NCI-H1436 treated with DMSO at 0.1 percent for 48 hours (cell line): Measurements from ENCODE around the gene ECE1.
"Not testable (repeated sequence)": the region's sequence is repeated elsewhere in the genome, so short reads cannot be mapped to it uniquely, and the experiment has no call there.

Source experiments
- DNase-seq: peaks from one replicate; lab custom pipeline; 2025; lab: John Stamatoyannopoulos, UW

ECE1 gene

DNA sequence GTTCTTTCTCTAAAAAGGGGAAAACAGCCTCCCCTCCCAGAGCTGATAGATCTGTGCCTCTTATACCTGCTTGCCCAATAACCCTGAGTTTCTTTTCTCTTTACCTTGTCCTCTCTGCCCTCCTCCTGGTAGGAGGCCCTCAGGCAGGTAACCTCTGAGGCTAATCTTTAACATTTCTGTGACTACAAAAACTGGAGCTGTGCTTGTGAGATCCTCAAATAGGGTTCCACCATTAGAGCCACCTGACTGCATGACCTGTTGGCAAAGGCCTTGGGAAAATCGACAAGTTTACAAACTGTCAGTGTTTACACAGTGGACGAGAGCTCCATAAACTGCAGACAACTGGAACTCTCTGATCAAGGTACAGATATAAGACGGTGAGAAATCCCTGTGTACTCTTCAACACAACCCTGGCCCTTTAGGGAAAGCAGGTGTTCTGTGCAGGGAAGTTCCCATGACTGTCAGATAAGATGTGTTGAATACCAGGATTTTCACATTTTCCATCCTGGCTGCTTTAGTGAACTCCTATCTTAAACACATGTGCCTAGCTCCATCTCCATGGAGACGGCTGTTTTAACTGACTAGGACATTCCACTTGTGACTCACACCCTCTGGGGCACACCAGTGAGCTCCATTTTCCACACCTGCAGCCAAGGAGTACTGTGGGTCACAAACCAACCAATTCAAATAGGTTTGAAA lies 38.3 kb downstream of the ECE1 start:
- DNase-seq: no peak

DNA sequence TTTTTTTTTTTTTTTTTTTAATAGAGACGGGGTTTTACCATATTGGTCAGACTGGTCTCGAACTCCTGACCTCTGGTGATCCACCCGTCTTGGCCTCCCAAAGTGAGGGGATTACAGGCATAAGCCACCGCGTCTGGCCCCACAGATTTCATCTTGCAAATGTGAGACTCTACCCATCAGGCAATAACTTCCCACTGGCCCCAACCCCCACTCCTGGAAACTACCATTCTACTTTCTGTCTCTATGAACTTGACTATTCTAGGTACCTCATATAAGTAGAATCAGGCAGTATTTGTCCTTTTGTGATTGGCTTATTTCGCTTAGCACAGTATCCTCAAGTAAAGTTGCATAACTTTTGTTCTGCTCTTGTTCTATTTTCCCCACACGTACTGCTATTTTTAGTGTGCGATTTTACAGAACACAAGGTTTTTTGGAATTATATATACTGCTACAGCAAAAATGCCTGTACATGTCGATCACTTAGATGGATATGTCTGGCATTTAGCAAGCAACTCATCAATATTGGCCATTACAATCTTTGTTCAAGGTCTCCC lies 40.2 kb downstream of the ECE1 start:
- DNase-seq: no peak

- DNase-seq: no peak
Measured at GRCh38 chr1:21247892-21248715, 42.2 kb downstream of the ECE1 start.

DNA sequence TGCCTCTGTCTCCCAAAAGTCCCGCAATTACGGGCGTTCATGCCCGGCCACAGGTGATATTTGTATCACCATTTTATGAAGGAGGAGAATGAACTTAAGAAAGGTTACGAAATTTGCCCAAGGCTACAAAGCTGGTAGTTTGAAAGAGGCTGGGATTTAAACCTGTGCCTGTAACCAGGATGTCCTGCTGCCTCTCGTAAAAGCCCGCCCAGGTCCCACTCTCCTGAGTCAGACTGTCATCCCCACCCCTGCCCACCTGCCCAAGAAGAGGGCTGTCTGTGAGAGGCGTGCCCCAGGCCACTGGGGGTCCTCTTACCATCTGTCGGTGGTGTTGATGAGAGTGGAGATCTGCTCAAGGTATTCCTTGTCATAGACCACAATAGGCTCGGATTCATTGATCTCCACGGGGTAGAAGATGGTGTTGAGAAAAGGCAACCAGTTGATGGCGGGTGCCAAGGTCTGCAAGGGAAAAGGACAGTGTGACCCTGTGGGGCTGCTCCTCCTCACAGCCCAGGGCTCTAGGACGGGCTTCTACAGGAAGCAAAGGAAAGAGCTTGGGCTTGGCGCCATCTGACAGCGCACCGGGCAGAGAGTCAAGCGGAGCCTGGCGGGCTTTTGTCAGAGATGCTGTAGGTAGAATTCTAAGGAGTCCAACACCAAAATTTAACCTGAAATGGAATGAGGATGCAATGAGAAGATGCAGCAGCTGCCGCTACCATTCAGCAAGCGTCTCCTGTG lies 43.2 kb downstream of the ECE1 start:
- no peak for DNase-seq

GRCh38 chr1:21245688-21246229 lies 44.5 kb downstream of the ECE1 start:
- no peak for DNase-seq

DNA sequence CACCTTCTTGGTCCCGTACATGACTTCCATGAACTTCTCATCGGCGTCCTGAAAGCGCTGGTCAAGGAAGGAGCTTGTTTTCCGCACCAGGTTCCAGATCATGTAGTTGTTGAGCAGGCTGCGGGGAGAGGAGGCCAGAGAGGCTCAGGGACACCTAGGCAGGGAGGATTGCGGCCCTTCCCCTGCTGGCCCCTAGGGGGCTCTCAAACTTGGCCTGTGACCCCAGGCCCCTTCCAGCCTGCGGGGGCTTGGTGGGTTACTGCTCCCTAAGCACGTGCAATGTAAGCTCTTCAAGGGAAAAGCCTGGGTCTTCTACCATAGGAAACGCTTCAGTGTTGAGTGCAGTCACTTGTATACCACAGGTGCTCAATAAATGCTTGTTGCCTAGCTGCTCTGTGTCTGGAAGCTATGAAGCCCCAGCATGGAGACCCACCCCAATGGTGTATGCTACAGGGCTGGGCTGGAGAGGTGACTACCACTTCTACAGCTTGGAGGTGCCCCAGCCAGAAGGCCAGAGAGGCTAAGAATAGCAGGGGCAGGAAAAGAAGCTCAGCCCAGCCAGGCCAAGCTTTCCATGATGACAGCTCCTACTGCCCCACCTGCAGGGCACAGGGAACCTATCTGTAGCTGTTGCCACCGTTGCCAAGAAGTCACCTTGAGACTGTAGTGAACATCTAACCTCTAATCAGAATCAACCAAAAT lies 45.1 kb downstream of the ECE1 start:
- DNase-seq: no peak

GRCh38 chr1:21244154-21244553 lies 46.1 kb downstream of the ECE1 start:
- DNase-seq: no peak

- no peak for DNase-seq
Measured at GRCh38 chr1:21242846-21243245, 47.4 kb downstream of the ECE1 start.

- DNase-seq: no peak
Measured at GRCh38 chr1:21241771-21242581, 48.3 kb downstream of the ECE1 start.

DNA sequence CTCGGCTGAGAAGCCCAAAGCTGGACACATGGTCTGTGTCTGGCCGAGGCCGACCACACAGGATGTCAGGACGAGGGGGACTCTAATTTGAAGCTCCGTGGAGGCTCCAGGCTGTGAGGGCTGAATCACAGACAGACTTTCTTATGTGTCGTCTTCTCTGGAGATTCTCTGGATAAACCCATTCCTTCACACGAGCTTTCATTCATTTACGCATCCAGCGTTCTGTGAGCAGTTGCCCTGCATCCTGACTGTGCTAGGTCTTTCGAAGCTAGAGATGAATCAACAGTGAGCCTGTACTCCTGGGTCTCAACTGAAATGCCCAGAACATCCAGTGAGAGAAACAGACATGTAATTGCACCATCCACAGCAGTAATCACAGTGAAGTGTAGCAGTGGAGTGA lies 49.6 kb downstream of the ECE1 start:
- no peak for DNase-seq

DNA sequence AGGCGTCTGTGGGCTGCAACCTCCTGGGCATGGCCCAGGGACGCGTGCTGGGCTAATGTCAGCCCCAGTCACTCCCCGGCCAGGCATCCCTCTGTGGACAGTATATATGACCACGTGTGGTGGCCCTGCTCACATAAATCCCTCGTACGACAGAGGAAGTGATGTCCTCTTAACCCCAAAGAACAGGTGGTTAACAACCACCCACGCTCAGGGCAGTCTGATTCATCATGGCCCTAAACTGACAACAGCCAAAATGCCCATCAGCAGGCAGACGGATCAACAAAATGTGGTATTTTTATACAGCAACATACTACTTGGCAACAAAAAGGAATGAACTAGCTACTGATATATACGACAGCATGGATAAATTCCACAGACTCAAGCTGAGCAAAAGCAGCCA lies 51.0 kb downstream of the ECE1 start:
- no peak for DNase-seq

GRCh38 chr1:21238141-21238800 lies 52.0 kb downstream of the ECE1 start:
- DNase-seq: no peak

- DNase-seq: no peak
Measured at GRCh38 chr1:21237446-21238088, 52.7 kb downstream of the ECE1 start.

GRCh38 chr1:21236178-21236577 lies 54.1 kb downstream of the ECE1 start:
- no peak for DNase-seq

DNA sequence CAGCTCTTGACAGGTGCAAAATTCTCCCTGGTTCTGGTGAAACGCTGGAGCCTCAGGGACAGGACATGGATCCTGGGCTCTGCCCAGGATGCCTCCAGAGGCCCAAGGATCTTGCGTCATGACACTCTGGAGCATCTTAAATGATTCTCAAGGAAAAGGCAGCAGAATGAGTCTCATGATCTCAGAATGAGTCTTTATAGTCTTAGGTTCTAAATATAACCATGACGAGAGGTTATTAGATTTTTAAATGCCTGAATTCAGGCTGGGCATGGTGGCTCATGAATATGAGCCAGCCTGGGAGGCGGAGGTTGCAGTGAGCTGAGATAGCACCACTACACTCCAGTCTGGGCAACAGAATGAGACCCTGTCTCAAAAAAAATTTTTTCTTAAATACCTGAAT lies 55.5 kb downstream of the ECE1 start:
- DNase-seq: no peak

DNA sequence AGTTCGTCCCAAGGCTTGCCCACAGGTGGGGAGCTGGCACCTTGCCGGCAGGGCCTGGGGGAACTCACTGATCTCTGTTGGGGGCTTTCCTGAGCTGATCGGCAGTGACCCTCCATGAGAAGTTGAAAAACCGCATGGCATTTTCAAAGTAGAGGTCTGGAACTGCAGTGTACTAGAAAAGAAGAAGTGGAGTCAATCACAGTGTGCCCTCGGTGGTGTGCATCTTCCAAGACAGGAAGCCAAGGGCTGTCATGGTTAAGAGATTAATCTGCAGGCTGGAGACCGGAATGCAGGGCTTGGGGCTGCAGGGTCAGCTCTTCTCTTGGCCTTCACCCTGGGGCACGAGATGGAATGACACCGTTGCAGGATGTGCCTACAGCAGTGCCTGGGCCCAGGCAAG lies 56.8 kb downstream of the ECE1 start:
- DNase-seq: no peak

- DNase-seq: peak; percentile 11
Measured at GRCh38 chr1:21232044-21232443, 58.2 kb downstream of the ECE1 start.

GRCh38 chr1:21229246-21230000 lies 60.8 kb downstream of the ECE1 start:
- DNase-seq: no peak

GRCh38 chr1:21228224-21228623 lies 62.0 kb downstream of the ECE1 start:
- not testable (repeated sequence) for DNase-seq
